CD4-positive, alpha-beta T cell (primary cell): ENCODE results near the gene FAM227B. TPM values are rescaled to one million over a fixed set of nuclear protein-coding genes. Genes with fewer than 3 reads are reported as not detected.

Experiments used
- ATAC-seq: fragments of 200-7000 bp; cut with Tn5 transposase; one replicate; pipeline ENCODE4 v1.10.0; 2022; ENCODE audit warnings: mild to moderate bottlenecking; ENCODE audit not compliant: poor library complexity
- CTCF ChIA-PET: fragments of 350-600 bp; sonication (Branson Sonifier 250); formaldehyde crosslinking; loops from one replicate; lab custom pipeline; 2021; ENCODE audit warnings: antibody characterized with exemption, inconsistent platforms; lab: Charles Lee
- POLR2A ChIA-PET: fragments of 350-600 bp; sonication (Branson Sonifier 250); formaldehyde crosslinking; loops from one replicate; lab custom pipeline; 2021; ENCODE audit warnings: antibody characterized with exemption, inconsistent platforms; lab: Charles Lee
- DNase-seq, 14 experiments: peaks; one replicate each; pipeline ENCODE4 v3.0.0-alpha.2; 2013 to 2020; ENCODE audit warnings: mixed read lengths in 2 of 14
- H3K27ac ChIP-seq, 2 donors: one replicate each; pipeline versions ENCODE4 v1.5.1 to v1.7.0; 2013; ENCODE audit warnings: low read length in 2 of 2, low read depth in 1 of 2, mild to moderate bottlenecking in 1 of 2
- H3K27me3 ChIP-seq, 2 experiments: 1 replicate in 1 of 2; 2 replicates in 1 of 2; pipeline versions ENCODE4 v1.6.1 to v1.7.0; 2013; ENCODE audit warnings: low read length in 2 of 2, control low read depth in 1 of 2, mild to moderate bottlenecking in 1 of 2, moderate library complexity in 1 of 2; ENCODE audit not compliant: insufficient read depth in 2 of 2, control insufficient read depth in 1 of 2
- H3K36me3 ChIP-seq: one replicate; pipeline ENCODE4 v1.6.1; 2013; ENCODE audit warnings: low read length, control low read depth; ENCODE audit not compliant: insufficient read depth
- H3K4me1 ChIP-seq: one replicate; pipeline ENCODE4 v1.6.1; 2013; ENCODE audit warnings: low read length, control low read depth; ENCODE audit not compliant: insufficient read depth
- H3K4me3 ChIP-seq: one replicate; pipeline ENCODE4 v1.5.1; 2013; ENCODE audit warnings: mild to moderate bottlenecking, low read length, moderate library complexity
- H3K9me3 ChIP-seq, 2 experiments: 1 replicate in 1 of 2; 2 replicates in 1 of 2; pipeline versions ENCODE4 v1.6.1 to v1.7.0; 2013; ENCODE audit warnings: low read length in 2 of 2, mild to moderate bottlenecking in 2 of 2, control low read depth in 1 of 2, moderate library complexity in 1 of 2; ENCODE audit not compliant: control insufficient read depth in 1 of 2, insufficient read depth in 1 of 2
- H3K27ac Mint-ChIP-seq: one replicate; pipeline ENCODE4 v1.8.0; 2020; ENCODE audit warnings: mixed read lengths
- H3K27me3 Mint-ChIP-seq: one replicate; pipeline ENCODE4 v1.8.0; 2021; ENCODE audit warnings: mixed read lengths
- H3K36me3 Mint-ChIP-seq: one replicate; pipeline ENCODE4 v1.8.0; 2021; ENCODE audit warnings: low read depth, mixed read lengths
- H3K4me1 Mint-ChIP-seq: one replicate; pipeline ENCODE4 v1.8.0; 2021; ENCODE audit warnings: low read depth, mixed read lengths
- H3K4me3 Mint-ChIP-seq: one replicate; pipeline ENCODE4 v1.8.0; 2020; ENCODE audit warnings: mild to moderate bottlenecking, mixed read lengths
- H3K9me3 Mint-ChIP-seq: one replicate; pipeline ENCODE4 v1.8.0; 2020; ENCODE audit warnings: mixed read lengths
- intact Hi-C, 2 experiments: fragments of 100-400 bp; cut with DNase I in 1 of 2; cut with micrococcal nuclease in 1 of 2; formaldehyde crosslinking; loops; one replicate each; pipeline versions ENCODE4 v1.15.1 to v1.9.0; 2023 to 2025; cut with DNase I, micrococcal nuclease
- total RNA-seq, 174 experiments: library from RNA in 2 of 174; stranded (reverse) in 2 of 174; gene quantifications; one replicate each; pipeline ENCODE4 v1.2.3 and lab custom pipeline; 2021 to 2026
- TF ChIP-seq, protein P1 (sequence below): fragments of 200-600 bp; IDR thresholded peaks from one replicate; pipeline ENCODE4 v1.8.0; 2022; ENCODE audit warnings: antibody characterized with exemption, mild to moderate bottlenecking

The FAM227B gene
- total RNA-seq, 2 experiments from 2014 or later: 3.0 to 4.4 TPM

DNA sequence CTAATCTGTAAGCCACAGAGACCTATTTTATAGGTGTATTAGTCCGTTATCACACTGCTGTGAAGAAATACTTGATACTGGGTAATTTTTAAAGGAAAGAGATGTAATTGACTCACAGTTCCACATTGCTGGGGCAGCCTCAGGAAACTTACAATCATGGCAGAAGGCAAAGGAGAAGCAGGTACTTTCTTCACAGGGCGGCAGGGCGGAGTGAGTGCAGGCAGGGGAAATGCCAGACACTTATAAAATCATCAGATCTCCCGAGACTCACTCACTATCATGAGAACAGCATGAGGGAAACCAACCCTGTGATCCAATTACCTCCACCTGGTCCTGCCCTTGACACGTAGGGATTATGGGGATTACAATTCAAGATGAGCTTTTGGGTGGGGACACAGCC lies 341.9 kb downstream of the FAM227B start:
- Histone ChIP-seq H3K27ac (no peak overlapping the region), H3K4me1 (no peaks in the 10 kb centered on the region), H3K36me3 (peaks cover 24% of the 10 kb centered on the region), H3K4me3 (no peak overlapping the region), H3K27me3 (no peaks in the 10 kb centered on the region), H3K9me3 (no peaks in the 10 kb centered on the region)
- Mint-ChIP-seq H3K36me3 (peaks cover 72% of the 10 kb centered on the region), H3K27me3 (no peaks in the 10 kb centered on the region), H3K4me1 (no peaks in the 10 kb centered on the region), H3K4me3 (no peak overlapping the region), H3K27ac (no peak overlapping the region), H3K9me3 (no peaks in the 10 kb centered on the region)
- intact Hi-C loops: no loop called here
- ChIA-PET POLR2A (no interaction called here), CTCF (no interaction called here)
- ATAC-seq: no peak
- TF ChIP-seq, protein P1, sequence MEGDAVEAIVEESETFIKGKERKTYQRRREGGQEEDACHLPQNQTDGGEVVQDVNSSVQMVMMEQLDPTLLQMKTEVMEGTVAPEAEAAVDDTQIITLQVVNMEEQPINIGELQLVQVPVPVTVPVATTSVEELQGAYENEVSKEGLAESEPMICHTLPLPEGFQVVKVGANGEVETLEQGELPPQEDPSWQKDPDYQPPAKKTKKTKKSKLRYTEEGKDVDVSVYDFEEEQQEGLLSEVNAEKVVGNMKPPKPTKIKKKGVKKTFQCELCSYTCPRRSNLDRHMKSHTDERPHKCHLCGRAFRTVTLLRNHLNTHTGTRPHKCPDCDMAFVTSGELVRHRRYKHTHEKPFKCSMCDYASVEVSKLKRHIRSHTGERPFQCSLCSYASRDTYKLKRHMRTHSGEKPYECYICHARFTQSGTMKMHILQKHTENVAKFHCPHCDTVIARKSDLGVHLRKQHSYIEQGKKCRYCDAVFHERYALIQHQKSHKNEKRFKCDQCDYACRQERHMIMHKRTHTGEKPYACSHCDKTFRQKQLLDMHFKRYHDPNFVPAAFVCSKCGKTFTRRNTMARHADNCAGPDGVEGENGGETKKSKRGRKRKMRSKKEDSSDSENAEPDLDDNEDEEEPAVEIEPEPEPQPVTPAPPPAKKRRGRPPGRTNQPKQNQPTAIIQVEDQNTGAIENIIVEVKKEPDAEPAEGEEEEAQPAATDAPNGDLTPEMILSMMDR: no peak
- no peak for DNase-seq

Other genes with a start within 250 kb of the FAM227B start
- not detected for gene FGF7, start 197.6 kb downstream of the FAM227B start, total RNA-seq
- 10 to 100 TPM; 10.1 to 10.2 TPM for gene DTWD1, start 230 bp upstream of the FAM227B start, total RNA-seq